ENCODE results near the gene OCA2. TPM values are rescaled to one million over a fixed set of nuclear protein-coding genes. Genes with fewer than 3 reads are reported as not detected.

Gene OCA2
- polyA plus RNA-seq, 3 donors, result not detected

DNA sequence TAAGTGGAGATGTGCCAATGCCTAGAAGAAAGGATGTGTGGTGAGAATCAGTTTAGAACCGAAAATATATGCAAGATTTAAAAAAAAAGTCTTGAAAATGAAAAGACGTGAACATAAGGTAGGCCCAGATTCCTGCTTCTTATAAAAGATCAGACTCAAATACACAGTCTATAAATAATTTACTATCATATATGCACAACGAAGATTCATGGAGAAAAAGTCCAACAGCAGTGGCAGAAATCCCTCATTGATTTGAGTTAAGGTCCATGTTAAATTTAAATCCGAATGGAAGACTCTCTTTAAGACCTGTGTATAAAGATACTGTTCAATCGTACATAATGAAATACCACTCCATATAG, 227.2 kb downstream of the OCA2 start:
- no peaks in the 10 kb centered on the region for H3K36me3 Mint-ChIP-seq
- H3K4me1 ChIP-seq (ENCODE audit: control insufficient read depth in 1 of 2, insufficient read depth in 2 of 2, low read length in 2 of 2), result no peaks in the 10 kb centered on the region
- no peak overlapping the region for H3K9ac ChIP-seq (ENCODE audit: insufficient read depth, low read length, poor library complexity, severe bottlenecking)
- H3K9me3 ChIP-seq (replicated peaks in 1 of 2; ENCODE audit: control insufficient read depth in 1 of 2, insufficient read depth in 1 of 2, low read length in 2 of 2), result no peaks in the 10 kb centered on the region
- H3K36me3 ChIP-seq (replicated peaks in 1 of 2; ENCODE audit: control insufficient read depth in 1 of 2, insufficient read depth in 2 of 2, low read length in 2 of 2), result no peaks in the 10 kb centered on the region
- no peaks in the 10 kb centered on the region for H3K4me1 Mint-ChIP-seq
- no peaks in the 10 kb centered on the region for H3K79me2 ChIP-seq (ENCODE audit: insufficient read depth, low read length)
- no peak for TF ChIP-seq CTCF (IDR thresholded peaks at IDR 0.05)
- H3K27me3 ChIP-seq (ENCODE audit: control insufficient read depth in 2 of 2, insufficient read depth in 2 of 2, low read length in 2 of 2), result no peaks in the 10 kb centered on the region
- H3K4me3 Mint-ChIP-seq, result no peak overlapping the region
- no peak overlapping the region for H3K4me3 ChIP-seq (replicated peaks in 1 of 3; ENCODE audit: low read depth in 2 of 3, low read length in 3 of 3)
- no peaks in the 10 kb centered on the region for H4K20me1 ChIP-seq (ENCODE audit: insufficient read depth, low read length)
- DNase-seq, result no peak
- no peak overlapping the region for H3K4me2 ChIP-seq (replicated peaks; ENCODE audit: extremely low read depth, low read length, poor library complexity, severe bottlenecking)
- no peak overlapping the region for H3K27ac Mint-ChIP-seq
- H3K27ac ChIP-seq (ENCODE audit: low read depth in 1 of 2, low read length in 2 of 2), result no peak overlapping the region
- intact Hi-C loops (cut with micrococcal nuclease), result no loop called here
- no peak overlapping the region for H2AFZ ChIP-seq (ENCODE audit: insufficient read depth, low read depth, low read length, poor library complexity, severe bottlenecking)
- no CpG with 5 or more reads among the region's 5 CpGs for WGBS (ENCODE audit: insufficient coverage)
- H3K9me3 Mint-ChIP-seq, result peaks cover 0 to 9% (median 4%) of the 10 kb centered on the region in 7 donors
- H3K27me3 Mint-ChIP-seq (ENCODE audit: low read depth in 3 of 3), result peaks cover 0 to 2% (median 0%) of the 10 kb centered on the region in 3 donors

GRCh38 chr15:27871078-27871901, 227.8 kb downstream of the OCA2 start:
- DNase-seq, result no peak
- Histone ChIP-seq H3K79me2 (ENCODE audit: insufficient read depth, low read length) (no peaks in the 10 kb centered on the region), H3K36me3 (replicated peaks in 1 of 2; ENCODE audit: control insufficient read depth in 1 of 2, insufficient read depth in 2 of 2, low read length in 2 of 2) (no peaks in the 10 kb centered on the region), H3K27me3 (ENCODE audit: control insufficient read depth in 2 of 2, insufficient read depth in 2 of 2, low read length in 2 of 2) (no peaks in the 10 kb centered on the region), H2AFZ (ENCODE audit: insufficient read depth, low read depth, low read length, poor library complexity, severe bottlenecking) (no peak overlapping the region), H3K9me3 (replicated peaks in 1 of 2; ENCODE audit: control insufficient read depth in 1 of 2, insufficient read depth in 1 of 2, low read length in 2 of 2) (no peaks in the 10 kb centered on the region), H3K27ac (ENCODE audit: low read depth in 1 of 2, low read length in 2 of 2) (no peak overlapping the region), H3K4me2 (replicated peaks; ENCODE audit: extremely low read depth, low read length, poor library complexity, severe bottlenecking) (no peak overlapping the region), H4K20me1 (ENCODE audit: insufficient read depth, low read length) (no peaks in the 10 kb centered on the region), H3K4me1 (ENCODE audit: control insufficient read depth in 1 of 2, insufficient read depth in 2 of 2, low read length in 2 of 2) (no peaks in the 10 kb centered on the region), H3K4me3 (replicated peaks in 1 of 3; ENCODE audit: low read depth in 2 of 3, low read length in 3 of 3) (no peak overlapping the region), H3K9ac (ENCODE audit: insufficient read depth, low read length, poor library complexity, severe bottlenecking) (no peak overlapping the region)
- Mint-ChIP-seq H3K9me3 (peaks cover 0 to 13% (median 4%) of the 10 kb centered on the region in 7 donors), H3K4me3 (no peak overlapping the region), H3K36me3 (no peaks in the 10 kb centered on the region), H3K4me1 (no peaks in the 10 kb centered on the region), H3K27ac (no peak overlapping the region), H3K27me3 (ENCODE audit: low read depth in 3 of 3) (peaks cover 0 to 2% (median 0%) of the 10 kb centered on the region in 3 donors)
- WGBS (ENCODE audit: insufficient coverage), result 81% methylated on average over 10 of the region's 16 CpGs
- TF ChIP-seq CTCF (IDR thresholded peaks at IDR 0.05), result no peak
- intact Hi-C loops (cut with micrococcal nuclease), result no loop called here
